Karpas-422 (cell line): Measurements from ENCODE around the gene BRI3. TPM values are rescaled to one million over a fixed set of nuclear protein-coding genes. Genes with fewer than 3 reads are reported as not detected.

Experiments used
- DNase-seq: peaks from one replicate; pipeline ENCODE4 v3.0.0-alpha.2; 2015
- H2AFZ ChIP-seq: fragments of 200-600 bp; sonication (generic); 2 replicates; pipeline ENCODE4 v1.6.1; 2014; ENCODE audit warnings: antibody characterized with exemption, low read length, mixed read lengths
- H3K27ac ChIP-seq: fragments of 200-600 bp; sonication (generic); 2 replicates; pipeline ENCODE4 v1.5.1; 2014; ENCODE audit warnings: mild to moderate bottlenecking, low read length, moderate library complexity
- H3K27me3 ChIP-seq: fragments of 200-600 bp; sonication (generic); 2 replicates; pipeline ENCODE4 v1.6.1; 2014; ENCODE audit warnings: low read length, mixed read lengths
- H3K36me3 ChIP-seq: fragments of 200-600 bp; sonication (generic); 2 replicates; pipeline ENCODE4 v1.6.1; 2014; ENCODE audit warnings: low read length, mixed read lengths; ENCODE audit not compliant: insufficient read depth
- H3K4me1 ChIP-seq: fragments of 200-600 bp; sonication (generic); 2 replicates; pipeline ENCODE4 v1.6.1; 2014; ENCODE audit warnings: mild to moderate bottlenecking, low read length, mixed read lengths
- H3K4me2 ChIP-seq: fragments of 200-600 bp; sonication (generic); 2 replicates; pipeline ENCODE4 v1.6.1; 2014; ENCODE audit warnings: low read length, low read depth, mild to moderate bottlenecking; ENCODE audit not compliant: poor library complexity, severe bottlenecking
- H3K4me3 ChIP-seq: fragments of 200-600 bp; sonication (generic); 2 replicates; pipeline ENCODE4 v1.5.1; 2014; ENCODE audit warnings: mild to moderate bottlenecking, antibody characterized with exemption, low read length, mixed read lengths
- H3K79me2 ChIP-seq: fragments of 200-600 bp; sonication (generic); 2 replicates; pipeline ENCODE4 v1.6.1; 2014; ENCODE audit warnings: mild to moderate bottlenecking, low read length, mixed read lengths
- H3K9ac ChIP-seq: fragments of 200-600 bp; sonication (generic); 2 replicates; pipeline ENCODE4 v1.6.0; 2014; ENCODE audit warnings: low read length
- H3K9me2 ChIP-seq: fragments of 200-600 bp; sonication (generic), shearing (Covaris generic); replicated peaks from 2 replicates; pipeline ENCODE4 v1.6.0; 2014; ENCODE audit warnings: mild to moderate bottlenecking, low read length, moderate library complexity; ENCODE audit not compliant: insufficient read depth
- H3K9me3 ChIP-seq: fragments of 300-700, 200-600 bp; sonication (generic); 2 replicates; pipeline ENCODE4 v1.6.1; 2014; ENCODE audit warnings: low read length, mixed read lengths
- H4K20me1 ChIP-seq: fragments of 200-600 bp; sonication (generic); 2 replicates; pipeline ENCODE4 v1.6.1; 2014; ENCODE audit warnings: mild to moderate bottlenecking, antibody characterized with exemption, low read length, low read depth; ENCODE audit not compliant: insufficient read depth
- total RNA-seq: library from RNA; depleted of rRNA; stranded (reverse); fragments of >200 nt; shearing (Covaris generic); gene quantifications from 2 replicates; pipeline ENCODE4 v1.2.3, GENCODE V29; 2014; ENCODE audit warnings: low replicate concordance

BRI3 gene
- total RNA-seq, 1 experiment from 2014 or later = 34.7 TPM

DNA sequence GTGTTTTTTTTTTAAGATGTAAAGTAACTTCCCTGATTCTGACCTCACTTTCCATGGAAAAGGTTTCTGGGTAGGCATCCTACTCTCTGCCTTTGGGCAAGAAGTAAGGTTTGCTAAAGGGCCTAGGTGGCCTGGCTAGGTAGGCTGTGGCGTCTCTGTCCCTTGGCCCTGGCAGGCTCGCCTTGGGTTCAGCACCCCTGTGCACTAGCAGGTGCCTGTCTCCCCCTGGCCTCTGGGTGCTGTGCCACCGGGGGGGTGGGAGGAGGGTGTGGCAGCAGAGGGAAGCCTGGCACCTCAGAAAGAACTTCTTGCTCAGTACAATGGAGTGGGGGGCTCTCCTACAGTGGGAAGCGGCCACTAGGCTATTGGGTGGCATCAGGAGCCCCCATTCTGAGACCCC is 43.4 kb upstream of the BRI3 start:
- DNase-seq = no peak
- Histone ChIP-seq H3K36me3 (no peaks in the 10 kb centered on the region), H3K79me2 (no peaks in the 10 kb centered on the region), H3K9ac (no peak overlapping the region), H2AFZ (no peak overlapping the region), H3K4me3 (no peak overlapping the region), H3K9me2 (no peaks in the 10 kb centered on the region), H3K4me1 (no peaks in the 10 kb centered on the region), H4K20me1 (no peaks in the 10 kb centered on the region), H3K27ac (no peak overlapping the region), H3K9me3 (no peaks in the 10 kb centered on the region), H3K27me3 (no peaks in the 10 kb centered on the region), H3K4me2 (no peak overlapping the region)

- no peak overlapping the region for H3K9ac ChIP-seq
- H2AFZ ChIP-seq = no peak overlapping the region
- DNase-seq = no peak
- no peaks in the 10 kb centered on the region for H4K20me1 ChIP-seq
- no peaks in the 10 kb centered on the region for H3K79me2 ChIP-seq
- no peak overlapping the region for H3K27ac ChIP-seq
- no peaks in the 10 kb centered on the region for H3K9me3 ChIP-seq
- no peaks in the 10 kb centered on the region for H3K4me1 ChIP-seq
- H3K9me2 ChIP-seq = no peaks in the 10 kb centered on the region
- H3K27me3 ChIP-seq = no peaks in the 10 kb centered on the region
- H3K4me3 ChIP-seq = no peak overlapping the region
- no peaks in the 10 kb centered on the region for H3K36me3 ChIP-seq
- no peak overlapping the region for H3K4me2 ChIP-seq
These were observed 42.5 kb upstream of the BRI3 start for GRCh38 chr7:98238976-98239375.

- H2AFZ ChIP-seq = no peak overlapping the region
- no peaks in the 10 kb centered on the region for H4K20me1 ChIP-seq
These were observed 40.4 kb upstream of the BRI3 start for GRCh38 chr7:98240961-98241673.

DNA sequence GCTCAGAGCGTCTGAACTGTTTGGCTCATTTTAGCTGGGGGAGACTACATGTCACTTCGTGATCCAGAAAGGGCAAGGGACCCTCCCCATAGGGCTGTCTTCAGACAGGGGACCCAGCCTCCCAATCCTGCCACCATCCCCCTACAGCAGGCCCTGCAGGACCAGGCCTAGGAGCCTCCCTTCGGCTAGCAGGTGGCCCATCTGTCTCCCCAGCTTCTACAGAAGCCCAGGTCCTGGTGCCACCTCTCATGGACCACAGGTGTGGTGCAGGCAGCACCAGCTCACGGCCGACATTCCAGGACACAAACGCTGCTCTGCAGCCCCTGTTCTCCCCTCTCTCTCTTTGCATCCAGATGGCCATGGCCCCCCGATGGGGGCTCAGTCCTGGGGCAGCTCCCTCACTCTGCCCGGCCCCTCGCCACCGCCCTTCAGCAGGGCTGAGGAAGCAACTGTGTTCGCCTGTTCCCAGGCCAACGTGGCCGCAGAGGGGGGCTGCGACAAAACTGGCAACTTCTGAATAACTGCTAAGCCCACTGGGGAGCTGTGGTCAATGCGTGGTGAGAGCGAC is 39.7 kb upstream of the BRI3 start:
- H3K27ac ChIP-seq = no peak overlapping the region
- no peak overlapping the region for H2AFZ ChIP-seq
- no peaks in the 10 kb centered on the region for H3K9me3 ChIP-seq
- H3K4me3 ChIP-seq = no peak overlapping the region
- H3K4me1 ChIP-seq = no peaks in the 10 kb centered on the region
- no peaks in the 10 kb centered on the region for H3K9me2 ChIP-seq
- H3K4me2 ChIP-seq = no peak overlapping the region
- H3K36me3 ChIP-seq = no peaks in the 10 kb centered on the region
- H4K20me1 ChIP-seq = no peaks in the 10 kb centered on the region
- no peaks in the 10 kb centered on the region for H3K27me3 ChIP-seq
- H3K9ac ChIP-seq = no peak overlapping the region
- DNase-seq = no peak
- no peaks in the 10 kb centered on the region for H3K79me2 ChIP-seq

More at GRCh38 chr7:98240961-98241673, 40.4 kb upstream of the BRI3 start:
- no peak overlapping the region for H3K4me3 ChIP-seq
- H3K4me1 ChIP-seq = no peaks in the 10 kb centered on the region
- no peaks in the 10 kb centered on the region for H3K79me2 ChIP-seq
- peak; percentile 83 for DNase-seq
- no peak overlapping the region for H3K4me2 ChIP-seq
- no peaks in the 10 kb centered on the region for H3K27me3 ChIP-seq
- H3K9ac ChIP-seq = no peak overlapping the region
- H3K9me2 ChIP-seq = no peaks in the 10 kb centered on the region
- H3K27ac ChIP-seq = no peak overlapping the region
- no peaks in the 10 kb centered on the region for H3K36me3 ChIP-seq
- no peaks in the 10 kb centered on the region for H3K9me3 ChIP-seq

GRCh38 chr7:98242342-98242741 is 39.1 kb upstream of the BRI3 start:
- Histone ChIP-seq H3K9me3 (no peaks in the 10 kb centered on the region), H3K27ac (no peak overlapping the region), H3K4me1 (no peaks in the 10 kb centered on the region), H3K79me2 (no peaks in the 10 kb centered on the region), H3K4me3 (no peak overlapping the region), H4K20me1 (no peaks in the 10 kb centered on the region), H3K9me2 (no peaks in the 10 kb centered on the region), H3K27me3 (no peaks in the 10 kb centered on the region), H3K36me3 (no peaks in the 10 kb centered on the region), H3K9ac (no peak overlapping the region), H3K4me2 (no peak overlapping the region), H2AFZ (no peak overlapping the region)
- DNase-seq = no peak

DNA sequence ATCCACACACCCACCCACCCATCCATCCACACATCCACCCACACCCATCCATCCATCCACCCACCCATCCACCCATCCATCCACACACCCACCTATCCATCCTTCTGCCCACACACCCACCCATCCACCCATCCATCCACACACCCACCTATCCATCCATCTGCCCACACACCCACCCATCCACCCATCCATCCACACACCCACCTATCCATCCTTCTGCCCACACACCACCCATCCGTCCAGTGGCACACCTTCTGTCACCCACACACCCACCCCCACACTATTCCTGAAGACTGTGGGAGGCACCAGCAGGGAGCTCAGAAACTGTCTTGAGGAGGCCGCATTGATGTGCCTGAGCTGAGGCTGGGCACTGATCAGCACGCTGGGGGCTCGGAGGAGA is 38.6 kb upstream of the BRI3 start:
- DNase-seq = no peak
- H3K79me2 ChIP-seq = no peaks in the 10 kb centered on the region
- H3K9me3 ChIP-seq = no peaks in the 10 kb centered on the region
- H3K9ac ChIP-seq = no peak overlapping the region
- no peaks in the 10 kb centered on the region for H4K20me1 ChIP-seq
- no peak overlapping the region for H3K4me3 ChIP-seq
- H3K4me2 ChIP-seq = no peak overlapping the region
- H3K36me3 ChIP-seq = no peaks in the 10 kb centered on the region
- H3K27me3 ChIP-seq = no peaks in the 10 kb centered on the region
- no peaks in the 10 kb centered on the region for H3K9me2 ChIP-seq
- H3K4me1 ChIP-seq = no peaks in the 10 kb centered on the region
- H2AFZ ChIP-seq = no peak overlapping the region
- no peak overlapping the region for H3K27ac ChIP-seq

DNA sequence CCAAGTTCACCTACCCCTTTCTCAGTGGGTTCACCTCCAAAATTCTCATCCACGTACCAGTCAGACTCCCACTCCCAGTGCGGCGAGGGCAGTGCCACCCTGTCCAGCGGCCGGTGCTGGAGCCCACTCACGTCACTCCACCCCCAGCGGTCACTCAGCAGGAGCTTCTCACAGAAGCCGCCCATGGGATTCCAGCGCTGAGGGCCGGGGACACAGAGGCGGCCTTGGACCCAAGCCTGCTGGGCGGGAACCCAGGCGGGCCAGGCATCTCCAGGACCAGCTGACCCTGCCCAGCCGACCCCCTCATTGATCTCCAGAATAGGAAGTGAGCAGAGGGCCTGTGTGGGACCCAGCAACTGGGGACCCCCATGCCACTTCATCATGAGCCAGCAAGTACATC is 36.6 kb upstream of the BRI3 start:
- Histone ChIP-seq H3K36me3 (no peaks in the 10 kb centered on the region), H3K4me3 (no peak overlapping the region), H3K9me3 (no peaks in the 10 kb centered on the region), H3K4me1 (no peaks in the 10 kb centered on the region), H3K4me2 (no peak overlapping the region), H2AFZ (no peak overlapping the region), H3K27me3 (no peaks in the 10 kb centered on the region), H3K9me2 (no peaks in the 10 kb centered on the region), H3K27ac (no peak overlapping the region), H3K9ac (no peak overlapping the region), H4K20me1 (no peaks in the 10 kb centered on the region), H3K79me2 (no peaks in the 10 kb centered on the region)
- DNase-seq = no peak

- H3K27ac ChIP-seq = no peak overlapping the region
- H3K36me3 ChIP-seq = no peaks in the 10 kb centered on the region
- H3K4me3 ChIP-seq = no peak overlapping the region
- peaks cover 17% of the 10 kb centered on the region for H3K4me1 ChIP-seq
- no peak overlapping the region for H3K9ac ChIP-seq
- H3K9me3 ChIP-seq = no peaks in the 10 kb centered on the region
- H3K9me2 ChIP-seq = no peaks in the 10 kb centered on the region
- no peak overlapping the region for H3K4me2 ChIP-seq
- H3K79me2 ChIP-seq = peaks cover 10% of the 10 kb centered on the region
- no peaks in the 10 kb centered on the region for H3K27me3 ChIP-seq
- no peak for DNase-seq
- H2AFZ ChIP-seq = no peak overlapping the region
- H4K20me1 ChIP-seq = no peaks in the 10 kb centered on the region
These were observed 33.3 kb upstream of the BRI3 start for GRCh38 chr7:98248156-98248555.
